ENCODE data around the gene RAB1A. TPM values are rescaled to one million over a fixed set of nuclear protein-coding genes. Genes with fewer than 3 reads are reported as not detected.
A peak's percentile ranks its signal among the peaks of the same experiment; 100 is the strongest.
"Not testable (repeated sequence)": the region's sequence is repeated elsewhere in the genome, so short reads cannot be mapped to it uniquely, and the experiment has no call there.

Gene RAB1A
- total RNA-seq, 1 donor from 2014 or later, result 62.5 TPM

DNA sequence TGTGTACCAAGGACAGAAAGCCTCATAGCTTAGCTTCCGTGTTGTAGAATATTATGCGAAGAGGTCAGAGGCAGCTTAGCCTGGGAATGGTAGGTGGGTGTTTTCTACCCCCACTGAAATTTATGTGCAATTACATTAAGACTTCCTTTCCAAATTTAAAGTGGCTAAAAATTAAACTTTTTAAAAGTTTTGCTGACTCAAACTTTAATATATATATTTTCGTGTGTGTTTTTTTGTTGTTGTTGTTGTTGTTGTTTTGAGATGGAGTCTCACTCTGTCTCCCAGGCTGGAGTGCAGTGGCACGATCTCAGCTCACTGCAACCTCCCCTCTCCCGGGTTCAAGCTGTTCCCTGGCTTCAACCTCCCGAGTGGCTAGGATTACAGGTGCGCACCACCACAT, 4.3 kb upstream of the RAB1A start:
- DNase-seq, result no peak

GRCh38 chr2:65133626-65134025, 3.7 kb upstream of the RAB1A start:
- no peak for DNase-seq

DNA sequence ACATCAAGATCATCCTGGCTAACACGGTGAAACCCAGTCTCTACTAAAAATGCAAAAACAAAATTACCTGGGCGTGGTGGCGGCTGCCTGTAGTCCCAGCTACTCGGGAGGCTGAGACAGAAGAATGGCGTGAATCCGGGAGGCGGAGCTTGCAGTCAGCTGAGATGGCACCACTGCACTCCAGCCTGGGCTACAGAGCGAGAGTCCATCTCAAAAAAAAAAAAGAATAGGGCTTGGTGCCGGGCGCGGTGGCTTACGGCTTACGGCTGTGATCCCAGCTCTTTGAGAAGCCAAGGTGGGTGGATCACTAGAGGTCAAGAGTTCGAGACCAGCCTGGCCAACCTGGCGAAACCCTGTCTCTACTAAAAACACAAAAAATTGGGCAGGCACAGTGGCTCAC, 3.0 kb upstream of the RAB1A start:
- DNase-seq, result not testable (repeated sequence)

GRCh38 chr2:65130664-65131175, 814 bp upstream of the RAB1A start:
- DNase-seq, result no peak

GRCh38 chr2:65129286-65129825, 550 bp downstream of the RAB1A start:
- peak; percentile 54 for DNase-seq

DNA sequence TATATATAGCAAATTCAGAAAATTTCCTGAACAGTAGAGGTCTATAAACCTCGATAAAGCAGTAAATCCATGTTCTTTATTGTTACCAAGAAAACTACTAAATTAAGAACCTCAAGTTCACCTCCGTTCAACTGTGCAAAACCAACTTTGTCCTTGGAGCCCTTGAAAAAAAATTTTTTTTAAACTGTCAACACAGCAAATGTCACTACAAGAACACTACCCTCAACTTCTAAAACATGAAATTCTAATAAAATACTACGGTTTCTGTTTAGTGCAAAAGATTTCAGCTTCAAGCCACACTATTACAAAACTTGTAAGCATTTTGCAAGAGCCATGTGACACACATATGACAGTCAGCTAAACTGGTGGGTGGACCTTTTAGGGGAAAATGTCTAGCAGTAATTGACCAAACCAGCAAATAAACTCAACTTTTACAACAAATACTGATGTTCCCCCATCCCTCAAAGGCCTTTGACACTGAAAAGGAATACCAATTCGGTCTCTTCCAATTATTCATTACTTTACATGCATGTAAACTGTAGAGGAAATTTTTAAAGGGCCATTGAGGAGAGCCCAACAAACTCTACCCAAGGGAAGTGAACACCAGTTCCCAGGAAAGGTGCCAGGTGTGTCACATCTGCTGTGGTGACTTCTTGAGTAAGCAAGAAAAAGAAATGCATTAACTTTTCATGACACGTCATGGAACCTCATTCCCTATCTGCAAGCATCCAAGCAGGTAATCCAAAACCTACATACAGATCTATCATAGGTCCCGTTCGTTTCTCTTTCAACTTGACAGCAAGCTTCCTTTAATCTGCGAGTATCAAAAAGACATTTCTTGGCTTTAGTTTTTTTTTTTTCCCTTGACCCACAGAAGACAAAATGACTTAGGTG, 1.4 kb downstream of the RAB1A start:
- peak; percentile 19 for DNase-seq

GRCh38 chr2:65125457-65125856, 4.4 kb downstream of the RAB1A start:
- DNase-seq, result not testable (repeated sequence)

- no peak for DNase-seq
Observed at GRCh38 chr2:65122313-65122712, 7.6 kb downstream of the RAB1A start.

DNA sequence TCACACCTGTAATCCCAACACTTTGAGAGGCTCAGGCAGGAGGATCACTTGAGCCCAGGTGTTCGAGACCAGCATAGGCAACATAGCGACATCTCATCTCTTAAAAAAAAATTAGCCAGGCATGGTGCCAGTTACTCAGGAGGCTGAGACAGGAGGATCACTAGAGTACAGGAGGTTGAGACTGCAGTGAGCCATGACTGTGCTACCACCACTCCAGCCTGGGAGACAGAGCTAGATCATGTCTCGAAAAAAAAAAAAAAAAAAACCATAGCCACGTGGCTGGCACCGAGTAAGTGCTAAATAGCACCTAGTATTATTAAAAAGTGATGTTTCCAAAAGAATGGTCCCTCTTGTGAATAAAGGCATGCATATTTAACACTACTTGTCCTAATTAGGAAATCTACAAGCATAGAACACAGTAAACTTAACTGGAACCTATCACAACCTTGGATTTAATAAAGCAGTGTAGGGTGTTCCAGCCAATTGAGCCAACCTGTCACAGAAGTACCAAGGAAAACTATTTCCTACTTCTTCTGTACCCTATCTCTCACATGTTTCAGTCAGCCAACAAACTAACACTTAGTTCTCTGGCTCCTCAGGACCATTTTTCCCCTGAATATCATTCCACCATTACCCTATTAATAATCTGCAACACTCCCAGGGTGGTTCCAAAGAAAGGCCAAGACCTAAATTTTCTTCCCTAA, 8.8 kb downstream of the RAB1A start:
- DNase-seq, result no peak

DNA sequence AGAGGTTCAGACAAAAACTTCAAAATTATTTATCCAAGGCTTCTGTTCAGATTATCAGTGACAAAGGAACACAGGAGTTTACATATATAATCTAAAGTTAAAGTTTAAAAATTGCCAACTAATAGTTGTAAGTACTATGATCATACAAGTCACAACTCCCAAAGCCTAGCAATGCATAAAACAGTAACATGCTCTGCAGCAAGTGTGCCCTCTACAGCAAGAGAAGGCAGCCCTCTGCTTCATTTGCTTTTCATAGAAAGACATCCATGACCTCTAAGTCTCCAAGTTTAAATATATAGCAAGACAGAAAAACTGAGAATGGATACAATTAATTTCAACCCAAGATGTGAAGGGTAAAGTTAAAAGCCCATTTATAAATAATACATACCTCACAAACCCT, 13.3 kb downstream of the RAB1A start:
- DNase-seq, result no peak

- no peak for DNase-seq
Observed at GRCh38 chr2:65114921-65115320, 15.0 kb downstream of the RAB1A start.

- DNase-seq, result no peak
Observed at GRCh38 chr2:65113816-65114215, 16.1 kb downstream of the RAB1A start.

GRCh38 chr2:65113229-65113628, 16.7 kb downstream of the RAB1A start:
- no peak for DNase-seq

DNA sequence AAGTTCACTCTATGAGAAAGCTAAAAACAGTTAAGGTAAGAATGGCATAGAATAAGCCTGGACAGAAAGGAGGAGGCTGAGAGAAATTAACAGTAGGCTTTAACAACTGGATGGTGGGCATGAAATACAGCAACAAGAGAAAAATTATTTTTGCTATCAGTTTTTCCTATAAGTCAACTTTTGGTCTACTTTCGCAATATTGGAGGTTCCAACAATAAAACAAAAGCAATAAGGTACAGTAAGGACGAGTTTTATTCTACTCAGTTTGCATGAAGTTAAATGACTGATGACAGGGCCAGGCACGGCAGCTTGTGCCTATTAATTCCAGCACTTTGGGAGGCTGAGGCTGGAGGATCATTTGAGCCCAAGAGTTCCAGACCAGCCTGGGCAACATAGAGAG, 17.3 kb downstream of the RAB1A start:
- DNase-seq, result no peak

DNA sequence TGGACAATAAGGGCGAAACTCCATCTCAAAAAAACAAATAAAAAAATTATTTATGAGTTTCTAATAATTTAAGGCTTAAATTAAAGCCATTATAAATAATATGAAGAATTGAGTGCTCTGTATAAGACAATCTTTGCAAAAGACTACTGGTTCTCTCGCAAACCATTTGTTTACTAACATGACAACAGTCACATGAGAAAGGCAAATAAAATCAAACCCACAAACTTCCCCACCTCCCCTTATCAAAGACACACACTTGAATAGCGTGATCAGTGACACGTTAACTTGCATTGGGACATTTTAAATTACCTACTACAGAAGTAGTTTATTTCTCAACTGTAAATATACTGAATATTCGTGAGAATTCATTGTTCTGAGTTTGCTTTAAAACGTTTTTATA, 21.1 kb downstream of the RAB1A start:
- no peak for DNase-seq

- DNase-seq, result no peak
Observed at GRCh38 chr2:65107530-65107929, 22.4 kb downstream of the RAB1A start.

GRCh38 chr2:65103013-65103715, 26.7 kb downstream of the RAB1A start:
- DNase-seq, result no peak

DNA sequence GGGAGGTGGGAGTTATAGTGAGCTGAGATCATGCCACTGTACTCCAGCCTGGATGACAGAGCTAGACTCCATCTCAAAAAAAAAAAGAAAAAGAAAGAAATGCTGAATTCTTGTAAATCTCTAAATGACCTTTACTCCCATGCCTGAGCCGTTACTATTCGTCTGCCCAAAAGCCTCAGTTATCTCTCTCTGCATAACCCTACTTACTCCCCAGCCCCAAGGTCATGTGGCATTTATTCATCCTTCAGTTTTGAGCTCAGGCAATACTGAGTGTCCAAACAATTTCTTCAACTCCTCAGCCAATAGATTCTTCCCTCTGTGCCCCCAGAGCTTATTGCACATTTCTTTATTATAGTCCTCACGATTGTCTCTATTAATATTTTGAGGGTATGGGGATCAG, 28.8 kb downstream of the RAB1A start:
- DNase-seq, result no peak

- no peak for DNase-seq
Observed at GRCh38 chr2:65098741-65099140, 31.2 kb downstream of the RAB1A start.

GRCh38 chr2:65097844-65098243, 32.1 kb downstream of the RAB1A start:
- DNase-seq, result no peak

DNA sequence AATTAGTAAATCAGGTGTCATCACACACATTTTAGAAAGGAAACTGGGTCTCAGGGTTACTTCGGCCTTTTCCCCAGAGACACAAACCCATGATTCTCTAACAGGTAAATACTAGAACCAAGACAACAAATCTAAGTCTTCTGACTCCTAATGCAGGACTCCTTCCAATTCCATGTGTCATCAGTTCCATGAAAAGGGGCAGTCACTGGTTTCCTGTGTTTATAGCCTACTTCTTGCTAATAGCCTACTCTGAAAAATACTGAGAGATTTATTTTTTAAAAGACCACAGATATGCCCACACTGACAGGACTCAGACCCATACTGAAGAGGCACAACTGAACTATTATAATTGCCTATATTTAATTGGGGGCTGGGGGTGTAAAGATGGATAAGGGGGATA, 33.0 kb downstream of the RAB1A start:
- DNase-seq, result peak; percentile 50

DNA sequence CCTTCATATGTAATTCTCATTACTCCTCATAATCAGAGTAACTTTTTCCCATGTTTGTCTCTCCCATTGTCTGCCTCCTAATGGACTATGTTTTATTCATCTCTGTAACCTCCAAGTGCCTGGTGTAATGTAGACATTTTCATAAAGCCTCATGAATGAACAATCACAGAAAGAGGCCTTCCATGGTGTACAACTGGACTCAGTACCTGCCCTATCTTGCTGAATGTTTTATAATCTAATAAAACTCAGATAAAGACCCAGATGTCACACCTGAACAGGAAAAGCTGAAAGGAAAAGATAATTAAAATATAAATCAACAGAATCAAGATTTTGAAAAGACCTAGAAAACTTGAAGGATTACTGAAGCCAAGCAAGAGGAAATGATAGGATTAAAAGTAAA, 36.7 kb downstream of the RAB1A start:
- no peak for DNase-seq

DNA sequence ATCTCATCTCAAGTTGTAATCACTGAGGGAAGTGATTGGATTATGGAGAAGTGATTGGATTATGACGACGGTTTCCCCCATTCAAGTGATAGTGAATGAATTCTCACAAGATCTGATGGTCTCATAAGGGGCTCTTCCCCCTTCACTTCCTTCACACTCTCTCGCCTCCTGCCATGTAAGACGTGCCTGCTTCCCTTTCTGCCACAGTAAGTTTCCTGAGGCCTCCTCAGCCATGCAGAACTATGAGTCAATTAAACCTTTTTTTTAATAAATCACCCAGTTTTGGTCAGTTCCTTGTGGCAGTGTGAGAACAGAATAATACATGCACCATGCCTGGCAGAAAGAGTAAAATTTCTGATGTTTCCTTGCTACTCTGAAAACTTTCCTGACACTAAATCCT, 37.1 kb downstream of the RAB1A start:
- no peak for DNase-seq

Measured in dermis blood vessel endothelial cell (primary cell).